H9 (cell line): ENCODE data around the gene GHR. TPM values are rescaled to one million over a fixed set of nuclear protein-coding genes. Genes with fewer than 3 reads are reported as not detected.

ENCODE experiments used
- DNase-seq: peaks from one replicate; pipeline ENCODE4 v3.0.0-alpha.2; 2017
- H2AFZ ChIP-seq: one replicate; pipeline ENCODE4 v1.6.1; 2013; ENCODE audit warnings: mild to moderate bottlenecking, low read length, control low read depth, moderate library complexity
- H2AK5ac ChIP-seq: 2 replicates; pipeline ENCODE4 v1.6.1; 2013; ENCODE audit warnings: low read length, control low read depth, mixed read lengths; ENCODE audit not compliant: insufficient read length
- H2BK120ac ChIP-seq: one replicate; pipeline ENCODE4 v1.6.1; 2013; ENCODE audit warnings: low read depth, mild to moderate bottlenecking, low read length, control low read depth, inconsistent platforms; ENCODE audit not compliant: poor library complexity, severe bottlenecking
- H2BK12ac ChIP-seq: 2 replicates; pipeline ENCODE4 v1.6.1; 2013; ENCODE audit warnings: low read length, control low read depth, mixed read lengths, low read depth; ENCODE audit not compliant: insufficient read length
- H2BK15ac ChIP-seq: 2 replicates; pipeline ENCODE4 v1.6.1; 2013; ENCODE audit warnings: low read depth, low read length, control low read depth
- H2BK20ac ChIP-seq: one replicate; pipeline ENCODE4 v1.6.1; 2013; ENCODE audit warnings: low read depth, mild to moderate bottlenecking, low read length, control low read depth, inconsistent platforms; ENCODE audit not compliant: poor library complexity, severe bottlenecking
- H2BK5ac ChIP-seq: 2 replicates; pipeline ENCODE4 v1.6.1; 2013; ENCODE audit warnings: low read length, control low read depth, mixed read lengths; ENCODE audit not compliant: insufficient read length
- H3K14ac ChIP-seq: 2 replicates; pipeline ENCODE4 v1.6.1; 2013; ENCODE audit warnings: low read length, control low read depth; ENCODE audit not compliant: insufficient read depth
- H3K18ac ChIP-seq: 2 replicates; pipeline ENCODE4 v1.6.1; 2013; ENCODE audit warnings: low read depth, mild to moderate bottlenecking, mixed read lengths, low read length, control low read depth; ENCODE audit not compliant: insufficient read length
- H3K23ac ChIP-seq: 2 replicates; pipeline ENCODE4 v1.6.1; 2013; ENCODE audit warnings: low read length, control low read depth, mixed read lengths, low read depth; ENCODE audit not compliant: insufficient read length
- H3K23me2 ChIP-seq: 2 replicates; pipeline ENCODE4 v1.6.1; 2013; ENCODE audit warnings: low read depth, mild to moderate bottlenecking, mixed read lengths, low read length, control low read depth; ENCODE audit not compliant: insufficient read length, poor library complexity, severe bottlenecking
- H3K27ac ChIP-seq: 2 replicates; pipeline ENCODE4 v1.5.1; 2013; ENCODE audit warnings: low read length, control low read depth, mixed read lengths, low read depth; ENCODE audit not compliant: insufficient read length
- H3K27me3 ChIP-seq: 2 replicates; pipeline ENCODE4 v1.6.1; 2013; ENCODE audit warnings: low read length, control low read depth, inconsistent platforms; ENCODE audit not compliant: insufficient read depth
- H3K4ac ChIP-seq: 2 replicates; pipeline ENCODE4 v1.6.1; 2013; ENCODE audit warnings: low read depth, mild to moderate bottlenecking, control low read depth, inconsistent platforms, low read length, moderate library complexity
- H3K4me1 ChIP-seq: 2 replicates; pipeline ENCODE4 v1.6.1; 2013; ENCODE audit warnings: low read length, control low read depth, inconsistent platforms; ENCODE audit not compliant: insufficient read depth
- H3K4me2 ChIP-seq: 2 replicates; pipeline ENCODE4 v1.6.1; 2013; ENCODE audit warnings: low read length, control low read depth, mixed read lengths; ENCODE audit not compliant: insufficient read length, insufficient read depth
- H3K56ac ChIP-seq: 2 replicates; pipeline ENCODE4 v1.6.1; 2013; ENCODE audit warnings: low read depth, mild to moderate bottlenecking, mixed read lengths, low read length, control low read depth; ENCODE audit not compliant: insufficient read length
- H3K79me1 ChIP-seq: 2 replicates; pipeline ENCODE4 v1.6.1; 2013; ENCODE audit warnings: low read depth, mild to moderate bottlenecking, moderate library complexity, low read length, control low read depth, inconsistent platforms; ENCODE audit not compliant: insufficient read depth, poor library complexity, severe bottlenecking
- H3K79me2 ChIP-seq: 2 replicates; pipeline ENCODE4 v1.6.1; 2013; ENCODE audit warnings: low read length, control low read depth, inconsistent platforms; ENCODE audit not compliant: insufficient read depth
- H3K9ac ChIP-seq: 2 replicates; pipeline ENCODE4 v1.6.1; 2013; ENCODE audit warnings: low read length, control low read depth, mixed read lengths; ENCODE audit not compliant: insufficient read length; ENCODE audit errors: extremely low read depth
- H3K9me3 ChIP-seq: one replicate; pipeline ENCODE4 v1.6.1; 2013; ENCODE audit warnings: low read depth, low read length, inconsistent platforms; ENCODE audit not compliant: control insufficient read depth
- H3T11ph ChIP-seq: one replicate; pipeline ENCODE4 v1.6.1; 2013; ENCODE audit warnings: mild to moderate bottlenecking, low read length, control low read depth, inconsistent platforms
- H4K20me1 ChIP-seq: one replicate; pipeline ENCODE4 v1.6.1; 2013; ENCODE audit not compliant: control insufficient read depth, insufficient read length, insufficient read depth
- H4K5ac ChIP-seq: 2 replicates; pipeline ENCODE4 v1.6.1; 2013; ENCODE audit warnings: low read depth, mild to moderate bottlenecking, mixed read lengths, low read length, control low read depth; ENCODE audit not compliant: insufficient read length
- H4K8ac ChIP-seq: replicated peaks from 2 replicates; pipeline ENCODE4 v1.6.1; 2013; ENCODE audit warnings: low read length, control low read depth, mixed read lengths, low read depth; ENCODE audit not compliant: insufficient read length
- H4K91ac ChIP-seq: 2 replicates; pipeline ENCODE4 v1.6.1; 2013; ENCODE audit warnings: low read depth, mild to moderate bottlenecking, moderate library complexity, mixed read lengths, low read length, control low read depth; ENCODE audit not compliant: insufficient read length
- H3K27ac Mint-ChIP-seq, 3 experiments: 2 replicates in 2 of 3; 3 replicates in 1 of 3; pipeline ENCODE4 v1.8.0; 2020 to 2021; ENCODE audit warnings: mixed read lengths in 3 of 3, mild to moderate bottlenecking in 1 of 3, moderate library complexity in 1 of 3
- H3K27me3 Mint-ChIP-seq: 2 replicates; pipeline ENCODE4 v1.8.0; 2021; ENCODE audit warnings: low read depth, mild to moderate bottlenecking, moderate library complexity, mixed read lengths
- H3K36me3 Mint-ChIP-seq, 3 experiments: 2 replicates in 2 of 3; 3 replicates in 1 of 3; pipeline ENCODE4 v1.8.0; 2020 to 2021; ENCODE audit warnings: low read depth in 3 of 3, mixed read lengths in 3 of 3; ENCODE audit not compliant: insufficient read depth in 1 of 3
- H3K4me1 Mint-ChIP-seq, 2 experiments: 2 replicates each; pipeline ENCODE4 v1.8.0; 2020; ENCODE audit warnings: mixed read lengths in 2 of 2
- H3K4me3 Mint-ChIP-seq, 2 experiments: 2 replicates in 1 of 2; 3 replicates in 1 of 2; pipeline ENCODE4 v1.8.0; 2020 to 2021; ENCODE audit warnings: mild to moderate bottlenecking in 2 of 2, mixed read lengths in 2 of 2, moderate library complexity in 1 of 2
- H3K9me3 Mint-ChIP-seq, 2 experiments: 2 replicates in 1 of 2; 3 replicates in 1 of 2; pipeline ENCODE4 v1.8.0; 2020; ENCODE audit warnings: mild to moderate bottlenecking in 2 of 2, mixed read lengths in 2 of 2, moderate library complexity in 1 of 2
- CTCF ChIP-seq: fragments of 200-600 bp; sonication (generic); conservative IDR thresholded peaks from 3 replicates; pipeline ENCODE4 v1.8.0; 2021; ENCODE audit warnings: antibody characterized with exemption, mild to moderate bottlenecking
- WGBS: extraction: QIAGEN DNeasy Blood & Tissue Kit; methylation state at CpG from one replicate; pipeline ENCODE4 v1.1.7; 2013; ENCODE audit warnings: missing lambda C conversion rate, low lambda C conversion rate, mixed read lengths; ENCODE audit not compliant: insufficient read length; ENCODE audit errors: extremely low coverage; 5-methylcytosine and 5-hydroxymethylcytosine counted together
- total RNA-seq: library from RNA; stranded (reverse); gene quantifications from 2 replicates; pipeline ENCODE4 v1.2.1, GENCODE V29; 2021

GHR gene
- total RNA-seq, 1 experiment from 2014 or later: 0.20 TPM

DNA sequence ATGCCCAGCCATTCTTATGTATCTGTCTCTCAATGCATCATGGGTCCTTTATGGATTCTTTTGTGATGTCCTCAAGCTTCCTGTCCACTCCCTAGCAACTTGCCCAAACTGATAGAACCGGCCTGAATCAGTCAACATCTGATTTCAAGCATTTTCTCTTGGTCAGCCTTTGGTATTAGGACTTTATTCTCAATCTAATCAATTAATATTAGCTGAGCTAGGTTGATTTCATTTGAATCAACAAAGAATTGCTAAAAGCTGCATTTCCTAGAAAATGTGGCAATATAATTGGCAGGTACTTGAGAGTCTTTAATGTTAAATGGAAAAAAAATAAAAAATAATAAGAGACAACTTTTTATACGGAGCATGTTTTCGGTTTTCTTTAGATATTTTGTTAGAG, 121.8 kb downstream of the GHR start:
- Histone ChIP-seq H2BK120ac (no peak overlapping the region), H3K14ac (no peak overlapping the region), H2BK20ac (no peak overlapping the region), H4K91ac (no peak overlapping the region), H3K4ac (no peak overlapping the region), H3K23me2 (no peaks in the 10 kb centered on the region), H4K8ac (no peak overlapping the region), H3K18ac (no peak overlapping the region), H4K20me1 (no peaks in the 10 kb centered on the region), H3T11ph (no peak overlapping the region), H2AK5ac (no peak overlapping the region), H3K79me2 (no peaks in the 10 kb centered on the region), H3K23ac (no peak overlapping the region), H2AFZ (no peak overlapping the region), H3K9me3 (no peaks in the 10 kb centered on the region), H3K56ac (no peak overlapping the region), H3K27ac (no peak overlapping the region), H3K4me1 (no peaks in the 10 kb centered on the region), H3K79me1 (no peaks in the 10 kb centered on the region), H2BK12ac (no peak overlapping the region), H3K9ac (no peak overlapping the region), H2BK15ac (no peak overlapping the region), H3K27me3 (no peaks in the 10 kb centered on the region), H4K5ac (no peak overlapping the region), H2BK5ac (no peak overlapping the region), H3K4me2 (no peak overlapping the region)
- no peak for DNase-seq
- Mint-ChIP-seq H3K27ac (no peak overlapping the region), H3K27me3 (no peaks in the 10 kb centered on the region), H3K9me3 (peaks cover 6 to 8% of the 10 kb centered on the region in 2 experiments; a peak in 4 of 5 replicates), H3K4me1 (no peaks in the 10 kb centered on the region), H3K4me3 (no peak overlapping the region), H3K36me3 (peaks cover 2 to 5% (median 5%) of the 10 kb centered on the region in 3 experiments; a peak in 3 of 7 replicates)
- no peak for TF ChIP-seq CTCF
- WGBS: no CpG with 5 or more reads among the region's 3 CpGs
